GM12891 (cell line): Measurements from ENCODE around the gene GTPBP3.

Source experiments
- POLR2A ChIP-seq: IDR thresholded peaks from 2 replicates; pipeline ENCODE4 v1.6.1; 2011; ENCODE audit warnings: low read depth, low read length, control low read depth
- POLR2AphosphoS5 ChIP-seq: IDR thresholded peaks from 2 replicates; pipeline ENCODE4 v1.6.1; 2011; ENCODE audit warnings: low read depth, low read length, control low read depth
- POU2F2 ChIP-seq: IDR thresholded peaks from 2 replicates; pipeline ENCODE4 v1.6.1; 2011; ENCODE audit warnings: low read depth, mild to moderate bottlenecking, control low read depth, low read length, moderate library complexity
- SPI1 ChIP-seq: IDR thresholded peaks from 2 replicates; pipeline ENCODE4 v1.6.1; 2011; ENCODE audit warnings: low read depth, low read length, control low read depth
- TAF1 ChIP-seq: IDR thresholded peaks from 2 replicates; pipeline ENCODE4 v1.6.1; 2011; ENCODE audit warnings: low read depth, low read length, control low read depth

GRCh38 chr19:17378271-17378670 lies 40.9 kb downstream of the GTPBP3 start:
- TF ChIP-seq POLR2A (no peak), POLR2AphosphoS5 (no peak), TAF1 (no peak), SPI1 (no peak), POU2F2 (no peak)
